HG03469 (cell line): Measurements from ENCODE around the gene CPNE6.
"Not testable (repeated sequence)": the region's sequence is repeated elsewhere in the genome, so short reads cannot be mapped to it uniquely, and the experiment has no call there.

ENCODE experiments used
- ATAC-seq: cut with Tn5 transposase; IDR thresholded peaks from one replicate; pipeline ENCODE4 v1.9.1; 2021; ENCODE audit warnings: mild to moderate bottlenecking, moderate library complexity, moderate number of reproducible peaks; ENCODE audit not compliant: unreplicated experiment

The CPNE6 gene

GRCh38 chr14:24100197-24100981 lies 29.0 kb downstream of the CPNE6 start:
- ATAC-seq = no peak

- no peak for ATAC-seq
Measured at GRCh38 chr14:24100982-24101494, 29.7 kb downstream of the CPNE6 start.

- no peak for ATAC-seq
Measured at GRCh38 chr14:24102357-24103048, 31.1 kb downstream of the CPNE6 start.

GRCh38 chr14:24103451-24103850 lies 32.1 kb downstream of the CPNE6 start:
- ATAC-seq = no peak

GRCh38 chr14:24105609-24106239 lies 34.4 kb downstream of the CPNE6 start:
- ATAC-seq = not testable (repeated sequence)

- no peak for ATAC-seq
Measured at GRCh38 chr14:24106672-24107271, 35.4 kb downstream of the CPNE6 start.

- no peak for ATAC-seq
Measured at GRCh38 chr14:24108336-24108874, 37.0 kb downstream of the CPNE6 start.

- ATAC-seq = no peak
Measured at GRCh38 chr14:24110060-24110459, 38.7 kb downstream of the CPNE6 start.

GRCh38 chr14:24110523-24110922 lies 39.2 kb downstream of the CPNE6 start:
- ATAC-seq = no peak

GRCh38 chr14:24113379-24113800 lies 42.0 kb downstream of the CPNE6 start:
- no peak for ATAC-seq

- ATAC-seq = peak; percentile 10
Measured at GRCh38 chr14:24113801-24114531, 42.6 kb downstream of the CPNE6 start.

GRCh38 chr14:24114532-24115421 lies 43.4 kb downstream of the CPNE6 start, which contains the start of the genes DCAF11 and NRL:
Gene DCAF11 (plus strand): TSS chr14:24114777. CDS start chr14:24115595, 818 bp downstream.
Gene NRL (minus strand): TSS chr14:24114949. CDS start chr14:24082848, 32,101 bp downstream.
- ATAC-seq = peak; percentile 74

- ATAC-seq = no peak
Measured at GRCh38 chr14:24115422-24116127, 44.2 kb downstream of the CPNE6 start.

GRCh38 chr14:24116128-24116814 lies 44.9 kb downstream of the CPNE6 start:
- ATAC-seq = no peak

GRCh38 chr14:24117179-24117578 lies 45.8 kb downstream of the CPNE6 start:
- ATAC-seq = no peak

GRCh38 chr14:24119691-24120090 lies 48.3 kb downstream of the CPNE6 start:
- no peak for ATAC-seq

- ATAC-seq = no peak
Measured at GRCh38 chr14:24121210-24121609, 49.8 kb downstream of the CPNE6 start.

GRCh38 chr14:24122416-24122815 lies 51.1 kb downstream of the CPNE6 start:
- ATAC-seq = no peak
